Uterus (tissue), 2 donors: Measurements from ENCODE around the gene ZC3H7B.

Experiments used
- POLR2A ChIP-seq, 2 donors: fragments of 450-650 bp; IDR thresholded peaks; one replicate each; pipeline ENCODE4 v1.6.1; 2016; ENCODE audit warnings: antibody characterized with exemption in 2 of 2, mild to moderate bottlenecking in 1 of 2, moderate library complexity in 1 of 2
- TF ChIP-seq, protein P1 (sequence below), 4 experiments: fragments of 200-600 bp in 2 of 4; fragments of 450-650 bp in 2 of 4; sonication (generic) in 2 of 4; IDR thresholded peaks; one replicate each; pipeline ENCODE4 v1.5.1; 2016 to 2019; ENCODE audit warnings: antibody characterized with exemption in 4 of 4, mild to moderate bottlenecking in 2 of 4, moderate library complexity in 1 of 4

DNA sequence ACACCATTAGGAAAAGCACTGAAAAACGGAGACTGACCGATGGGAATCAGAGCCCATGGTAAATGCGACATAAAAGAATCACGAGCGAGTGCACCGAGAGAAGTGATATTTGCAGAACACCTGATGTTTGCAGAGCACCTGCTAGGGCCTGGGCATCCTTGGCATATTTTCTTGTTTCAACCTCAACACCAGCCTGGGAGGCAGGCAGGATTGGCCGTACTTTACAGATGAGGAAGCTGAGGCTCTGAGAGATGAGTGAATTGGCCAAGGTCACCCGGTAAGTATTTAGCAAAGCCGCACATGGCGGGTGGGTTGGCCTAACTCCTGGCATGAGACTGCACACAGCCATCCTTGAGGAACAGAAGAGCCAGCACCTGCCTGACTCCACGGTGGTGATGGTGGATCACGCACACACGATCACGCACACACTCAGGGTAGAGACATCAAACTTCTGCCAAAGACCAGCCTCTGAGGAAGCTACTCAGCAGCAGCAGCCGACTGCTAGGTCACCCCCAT, 39.0 kb upstream of the ZC3H7B start:
- TF ChIP-seq, protein P1, sequence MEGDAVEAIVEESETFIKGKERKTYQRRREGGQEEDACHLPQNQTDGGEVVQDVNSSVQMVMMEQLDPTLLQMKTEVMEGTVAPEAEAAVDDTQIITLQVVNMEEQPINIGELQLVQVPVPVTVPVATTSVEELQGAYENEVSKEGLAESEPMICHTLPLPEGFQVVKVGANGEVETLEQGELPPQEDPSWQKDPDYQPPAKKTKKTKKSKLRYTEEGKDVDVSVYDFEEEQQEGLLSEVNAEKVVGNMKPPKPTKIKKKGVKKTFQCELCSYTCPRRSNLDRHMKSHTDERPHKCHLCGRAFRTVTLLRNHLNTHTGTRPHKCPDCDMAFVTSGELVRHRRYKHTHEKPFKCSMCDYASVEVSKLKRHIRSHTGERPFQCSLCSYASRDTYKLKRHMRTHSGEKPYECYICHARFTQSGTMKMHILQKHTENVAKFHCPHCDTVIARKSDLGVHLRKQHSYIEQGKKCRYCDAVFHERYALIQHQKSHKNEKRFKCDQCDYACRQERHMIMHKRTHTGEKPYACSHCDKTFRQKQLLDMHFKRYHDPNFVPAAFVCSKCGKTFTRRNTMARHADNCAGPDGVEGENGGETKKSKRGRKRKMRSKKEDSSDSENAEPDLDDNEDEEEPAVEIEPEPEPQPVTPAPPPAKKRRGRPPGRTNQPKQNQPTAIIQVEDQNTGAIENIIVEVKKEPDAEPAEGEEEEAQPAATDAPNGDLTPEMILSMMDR (IDR thresholded peaks at IDR 0.05): no peak
- no peak for TF ChIP-seq POLR2A (IDR thresholded peaks at IDR 0.05)
